Raji (cell line): ENCODE results near the gene SEMA3D.

Source experiments
- POLR2A ChIP-seq: IDR thresholded peaks from 2 replicates; pipeline ENCODE4 v1.6.1; 2011; ENCODE audit warnings: low read depth, low read length, control low read depth; ENCODE audit not compliant: insufficient read depth

Gene SEMA3D

GRCh38 chr7:85201209-85201608 lies 14.4 kb upstream of the SEMA3D start:
- TF ChIP-seq POLR2A = no peak

- TF ChIP-seq POLR2A = no peak
Measured at GRCh38 chr7:85196696-85197095, 9.8 kb upstream of the SEMA3D start.

- no peak for TF ChIP-seq POLR2A
Measured at GRCh38 chr7:85191383-85191782, 4.5 kb upstream of the SEMA3D start.

- TF ChIP-seq POLR2A = no peak
Measured at GRCh38 chr7:85186083-85186520, 754 bp downstream of the SEMA3D start.

- no peak for TF ChIP-seq POLR2A
Measured at GRCh38 chr7:85185424-85186082, 1.3 kb downstream of the SEMA3D start.

GRCh38 chr7:85184599-85185423 lies 2.0 kb downstream of the SEMA3D start:
- TF ChIP-seq POLR2A = no peak

GRCh38 chr7:85183296-85183695 lies 3.6 kb downstream of the SEMA3D start:
- no peak for TF ChIP-seq POLR2A

GRCh38 chr7:85178531-85179298 lies 8.1 kb downstream of the SEMA3D start:
- TF ChIP-seq POLR2A = no peak

GRCh38 chr7:85177316-85177715 lies 9.5 kb downstream of the SEMA3D start:
- no peak for TF ChIP-seq POLR2A

GRCh38 chr7:85176197-85176596 lies 10.7 kb downstream of the SEMA3D start:
- TF ChIP-seq POLR2A = no peak

GRCh38 chr7:85175217-85175616 lies 11.6 kb downstream of the SEMA3D start:
- no peak for TF ChIP-seq POLR2A

GRCh38 chr7:85172530-85172941 lies 14.3 kb downstream of the SEMA3D start:
- TF ChIP-seq POLR2A = no peak

GRCh38 chr7:85167636-85168035 lies 19.2 kb downstream of the SEMA3D start:
- TF ChIP-seq POLR2A = no peak

- TF ChIP-seq POLR2A = no peak
Measured at GRCh38 chr7:85165263-85165662, 21.6 kb downstream of the SEMA3D start.

GRCh38 chr7:85164376-85164775 lies 22.5 kb downstream of the SEMA3D start:
- TF ChIP-seq POLR2A = no peak

- no peak for TF ChIP-seq POLR2A
Measured at GRCh38 chr7:85162721-85163120, 24.1 kb downstream of the SEMA3D start.
